Liver (tissue), 9 donors: ENCODE measurements around the gene DNAJC4. TPM values are rescaled to one million over a fixed set of nuclear protein-coding genes. Genes with fewer than 3 reads are reported as not detected.

Source experiments
- DNase-seq: peaks from one replicate; pipeline ENCODE4 v3.0.0-alpha.2; 2017; ENCODE audit warnings: low spot score
- H3K27ac ChIP-seq, 2 donors: one replicate each; pipeline ENCODE4 v1.7.0; 2013; ENCODE audit warnings: inconsistent platforms in 2 of 2, low read length in 2 of 2, control low read depth in 1 of 2, low read depth in 1 of 2, mild to moderate bottlenecking in 1 of 2
- H3K27me3 ChIP-seq, 4 donors: one replicate each; pipeline versions ENCODE4 v1.6.1 to v1.7.0; 2013; ENCODE audit warnings: low read length in 3 of 4, inconsistent platforms in 1 of 4, mild to moderate bottlenecking in 1 of 4, moderate library complexity in 1 of 4; ENCODE audit not compliant: control insufficient read depth in 4 of 4, insufficient read depth in 4 of 4
- H3K36me3 ChIP-seq, 4 donors: one replicate each; pipeline versions ENCODE4 v1.6.1 to v1.7.0; 2013; ENCODE audit warnings: low read length in 3 of 4, mild to moderate bottlenecking in 3 of 4, low read depth in 1 of 4, moderate library complexity in 1 of 4; ENCODE audit not compliant: control insufficient read depth in 4 of 4, insufficient read depth in 3 of 4
- H3K4me1 ChIP-seq, 4 donors: one replicate each; pipeline versions ENCODE4 v1.6.1 to v1.7.0; 2013; ENCODE audit warnings: low read length in 3 of 4, mild to moderate bottlenecking in 3 of 4, moderate library complexity in 1 of 4; ENCODE audit not compliant: control insufficient read depth in 4 of 4, insufficient read depth in 4 of 4
- H3K4me3 ChIP-seq, 3 donors: one replicate each; pipeline versions ENCODE4 v1.6.1 to v1.7.0; 2013; ENCODE audit warnings: low read length in 3 of 3, control low read depth in 1 of 3, low read depth in 1 of 3, mild to moderate bottlenecking in 1 of 3
- H3K9ac ChIP-seq, 2 donors: one replicate each; pipeline ENCODE4 v1.7.0; 2013; ENCODE audit warnings: low read length in 2 of 2, mild to moderate bottlenecking in 2 of 2, moderate library complexity in 2 of 2, control low read depth in 1 of 2, low read depth in 1 of 2
- H3K9me3 ChIP-seq, 4 donors: one replicate each; pipeline versions ENCODE4 v1.6.1 to v1.7.0; 2013; ENCODE audit warnings: low read length in 3 of 4; ENCODE audit not compliant: control insufficient read depth in 4 of 4
- CTCF ChIP-seq: fragments of 150-350 bp; IDR thresholded peaks from 2 replicates; pipeline ENCODE4 v1.5.1; 2017; ENCODE audit warnings: improper control_type of control experiment, low read depth, low read length; ENCODE audit not compliant: missing input control
- EGR1 ChIP-seq, 2 donors: IDR thresholded peaks; 2 replicates each; pipeline ENCODE4 v1.6.1; 2016 to 2018; ENCODE audit warnings: antibody characterized with exemption in 2 of 2, low read depth in 2 of 2
- FOXA1 ChIP-seq: IDR thresholded peaks from 2 replicates; pipeline ENCODE4 v1.6.1; 2016; ENCODE audit warnings: antibody characterized with exemption
- GABPA ChIP-seq, 2 donors: IDR thresholded peaks in 1 of 2; conservative IDR thresholded peaks in 1 of 2; 2 replicates each; pipeline ENCODE4 v1.6.1; 2016; ENCODE audit warnings: antibody characterized with exemption in 2 of 2, mild to moderate bottlenecking in 1 of 2, moderate library complexity in 1 of 2
- HNF4G ChIP-seq: IDR thresholded peaks from 2 replicates; pipeline ENCODE4 v1.6.1; 2016; ENCODE audit warnings: antibody characterized with exemption
- JUND ChIP-seq, 2 donors: IDR thresholded peaks; 2 replicates each; pipeline ENCODE4 v1.6.1; 2016; ENCODE audit warnings: antibody characterized with exemption in 2 of 2
- MAX ChIP-seq: IDR thresholded peaks from 2 replicates; pipeline ENCODE4 v1.6.1; 2016; ENCODE audit warnings: antibody characterized with exemption
- NR2F2 ChIP-seq: IDR thresholded peaks from 2 replicates; pipeline ENCODE4 v1.6.1; 2016; ENCODE audit warnings: antibody characterized with exemption
- RAD21 ChIP-seq, 2 donors: IDR thresholded peaks; 2 replicates each; pipeline ENCODE4 v1.6.1; 2016; ENCODE audit warnings: antibody characterized with exemption in 2 of 2, mild to moderate bottlenecking in 2 of 2
- REST ChIP-seq: IDR thresholded peaks from 2 replicates; pipeline ENCODE4 v1.6.1; 2016; ENCODE audit warnings: antibody characterized with exemption, mild to moderate bottlenecking
- SP1 ChIP-seq: IDR thresholded peaks from 2 replicates; pipeline ENCODE4 v1.6.1; 2018; ENCODE audit warnings: antibody characterized with exemption, mild to moderate bottlenecking
- TAF1 ChIP-seq: conservative IDR thresholded peaks from 2 replicates; pipeline ENCODE4 v1.6.1; 2016; ENCODE audit warnings: antibody characterized with exemption, mild to moderate bottlenecking
- YY1 ChIP-seq: IDR thresholded peaks from 2 replicates; pipeline ENCODE4 v1.6.1; 2016; ENCODE audit warnings: antibody characterized with exemption, mild to moderate bottlenecking
- ZBTB33 ChIP-seq: IDR thresholded peaks from 2 replicates; pipeline ENCODE4 v1.6.1; 2016; ENCODE audit warnings: antibody characterized with exemption
- WGBS: extraction: QIAGEN DNeasy Blood & Tissue Kit; methylation state at CpG from one replicate; pipeline ENCODE4 v1.1.7; 2013; 5-methylcytosine and 5-hydroxymethylcytosine counted together
- polyA plus RNA-seq, 2 donors: library from polyadenylated mRNA; stranded (reverse) in 1 of 2; unstranded in 1 of 2; fragments of 200-250 nt in 1 of 2; fragments of >200 nt in 1 of 2; fragmentation: Nextera tagmentation in 1 of 2; extraction: Ambion mirVana in 1 of 2; gene quantifications; one replicate each; pipeline versions ENCODE4 v1.2.1 to v1.2.3, GENCODE V29; 2013 to 2015
- total RNA-seq, 2 donors: library from RNA; depleted of rRNA; stranded (reverse); fragments of >200 nt; gene quantifications; one replicate each; pipeline ENCODE4 v1.2.3, GENCODE V29; 2014
- TF ChIP-seq, protein P1 (sequence below): IDR thresholded peaks from 2 replicates; pipeline ENCODE4 v1.6.1; 2016; ENCODE audit warnings: antibody characterized with exemption
- donor health status: healthy.
- donor health status: healthy.
- donor health status: healthy.
- donor health status: healthy.
- donor health status: healthy.

The DNAJC4 gene
- total and polyA plus RNA-seq, 4 donors = 8.5 to 25.9 (median 23.5) TPM

DNA sequence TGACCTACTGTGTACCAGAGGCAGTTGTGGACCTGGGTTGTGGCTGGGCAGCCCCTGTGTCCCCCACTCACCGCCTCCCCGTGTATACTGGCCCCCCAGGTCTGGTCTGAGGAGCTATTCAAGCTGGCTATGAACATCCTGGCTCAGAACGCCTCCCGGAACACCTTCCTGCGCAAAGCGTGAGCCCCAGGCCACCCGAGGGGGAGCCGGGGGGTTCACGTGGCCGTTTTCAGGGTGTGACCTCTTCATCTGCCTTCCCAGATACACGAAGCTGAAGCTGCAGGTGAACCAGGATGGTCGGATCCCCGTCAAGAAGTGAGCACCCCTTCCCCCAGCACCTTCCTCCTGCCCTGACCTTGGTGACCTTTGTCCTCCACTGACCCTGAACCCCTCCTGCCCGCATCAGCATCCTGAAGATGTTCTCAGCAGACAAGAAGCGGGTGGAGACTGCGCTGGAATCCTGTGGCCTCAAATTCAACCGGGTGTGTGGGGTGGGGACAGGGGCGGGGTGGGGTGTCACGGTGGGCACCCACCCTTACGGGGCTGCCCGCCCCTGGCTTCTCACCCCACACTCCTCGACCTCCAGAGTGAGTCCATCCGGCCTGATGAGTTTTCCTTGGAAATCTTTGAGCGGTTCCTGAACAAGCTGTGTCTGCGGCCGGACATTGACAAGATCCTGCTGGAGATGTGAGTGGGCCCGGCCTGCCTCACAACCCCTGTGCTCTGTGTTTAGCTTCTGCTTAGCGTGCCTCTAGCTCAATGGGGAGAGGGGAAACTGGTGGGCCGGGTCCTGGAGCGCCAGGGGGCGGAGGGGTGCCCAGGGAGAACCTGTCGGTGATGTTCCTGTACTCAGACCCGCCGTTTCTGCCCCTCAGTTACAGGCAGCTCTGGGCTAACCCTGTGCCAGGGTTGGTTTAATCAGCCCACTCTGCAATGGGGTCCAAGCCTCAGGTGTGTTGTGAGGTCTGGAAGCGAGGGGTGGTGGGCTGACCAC is 25.1 kb downstream of the DNAJC4 start:
- Histone ChIP-seq H3K27ac (no peak overlapping the region), H3K9me3 (no peaks in the 10 kb centered on the region), H3K4me3 (no peak overlapping the region), H3K27me3 (no peaks in the 10 kb centered on the region), H3K9ac (no peak overlapping the region), H3K4me1 (peaks cover under 1 to 17% (median 14%) of the 10 kb centered on the region in 4 donors), H3K36me3 (peaks cover 0 to 12% (median 3%) of the 10 kb centered on the region in 4 donors)
- TF ChIP-seq REST (no peak), YY1 (no peak), MAX (no peak), FOXA1 (no peak), GABPA (IDR thresholded peaks at IDR 0.05 in 1 of 2, conservative IDR thresholded peaks at IDR 0.05 in 1 of 2) (no peak), EGR1 (IDR thresholded peaks at IDR 0.05; ENCODE audit: low read depth in 2 of 2) (no peak)
- TF ChIP-seq, protein P1, sequence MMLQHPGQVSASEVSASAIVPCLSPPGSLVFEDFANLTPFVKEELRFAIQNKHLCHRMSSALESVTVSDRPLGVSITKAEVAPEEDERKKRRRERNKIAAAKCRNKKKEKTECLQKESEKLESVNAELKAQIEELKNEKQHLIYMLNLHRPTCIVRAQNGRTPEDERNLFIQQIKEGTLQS = no peak
- no peak for DNase-seq
- 92% methylated on average over 35 of the region's 35 CpGs for WGBS

GRCh38 chr11:64256300-64256699 is 26.0 kb downstream of the DNAJC4 start:
- no peak for DNase-seq
- Histone ChIP-seq H3K27ac (no peak overlapping the region), H3K4me1 (peaks cover 0 to 9% (median 8%) of the 10 kb centered on the region in 4 donors), H3K9me3 (no peaks in the 10 kb centered on the region), H3K9ac (no peak overlapping the region), H3K4me3 (no peak overlapping the region), H3K27me3 (no peaks in the 10 kb centered on the region), H3K36me3 (peaks cover 0 to 12% (median 3%) of the 10 kb centered on the region in 4 donors)
- no peak for TF ChIP-seq CTCF
- 91% methylated on average over 15 of the region's 15 CpGs for WGBS

DNA sequence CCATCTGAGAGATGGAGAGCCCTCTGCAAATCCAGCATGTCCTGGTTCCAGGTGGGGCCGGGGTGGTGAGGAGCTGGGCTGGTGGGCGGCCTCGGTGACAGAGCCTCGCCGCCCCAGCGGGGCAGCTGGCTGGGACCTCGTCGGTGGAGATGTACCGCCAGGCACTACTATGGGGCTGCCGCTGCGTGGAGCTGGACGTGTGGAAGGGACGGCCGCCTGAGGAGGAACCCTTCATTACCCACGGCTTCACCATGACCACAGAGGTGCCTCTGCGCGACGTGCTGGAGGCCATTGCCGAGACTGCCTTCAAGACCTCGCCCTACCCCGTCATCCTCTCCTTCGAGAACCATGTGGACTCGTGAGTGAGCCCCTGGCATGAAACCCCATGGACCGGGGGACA is 28.0 kb downstream of the DNAJC4 start:
- DNase-seq = no peak
- WGBS = 92% methylated on average over 24 of the region's 24 CpGs
- H3K27me3 ChIP-seq = no peaks in the 10 kb centered on the region
- peaks cover 0 to 13% (median 4%) of the 10 kb centered on the region in 4 donors for H3K36me3 ChIP-seq
- no peak overlapping the region for H3K9ac ChIP-seq
- H3K4me1 ChIP-seq = no peaks in the 10 kb centered on the region
- H3K9me3 ChIP-seq = no peaks in the 10 kb centered on the region
- no peak overlapping the region for H3K27ac ChIP-seq
- no peak overlapping the region for H3K4me3 ChIP-seq
- TF ChIP-seq YY1 = no peak
- no peak for TF ChIP-seq EGR1 (IDR thresholded peaks at IDR 0.05; ENCODE audit: low read depth in 2 of 2)
- no peak for TF ChIP-seq JUND (IDR thresholded peaks at IDR 0.05)
- TF ChIP-seq MAX = no peak
- no peak for TF ChIP-seq RAD21 (IDR thresholded peaks at IDR 0.05)
- TF ChIP-seq CTCF = no peak
- no peak for TF ChIP-seq TAF1
- no peak for TF ChIP-seq SP1
- no peak for TF ChIP-seq NR2F2
- TF ChIP-seq HNF4G = no peak
- no peak for TF ChIP-seq ZBTB33
- TF ChIP-seq FOXA1 = no peak
